GM12891 (cell line): ENCODE measurements around the gene NEDD8.
"Not testable (repeated sequence)": the region's sequence is repeated elsewhere in the genome, so short reads cannot be mapped to it uniquely, and the experiment has no call there.

Experiments used
- POLR2A ChIP-seq: IDR thresholded peaks from 2 replicates; pipeline ENCODE4 v1.6.1; 2011; ENCODE audit warnings: low read depth, low read length, control low read depth
- POLR2AphosphoS5 ChIP-seq: IDR thresholded peaks from 2 replicates; pipeline ENCODE4 v1.6.1; 2011; ENCODE audit warnings: low read depth, low read length, control low read depth
- SPI1 ChIP-seq: IDR thresholded peaks from 2 replicates; pipeline ENCODE4 v1.6.1; 2011; ENCODE audit warnings: low read depth, low read length, control low read depth
- TAF1 ChIP-seq: IDR thresholded peaks from 2 replicates; pipeline ENCODE4 v1.6.1; 2011; ENCODE audit warnings: low read depth, low read length, control low read depth

DNA sequence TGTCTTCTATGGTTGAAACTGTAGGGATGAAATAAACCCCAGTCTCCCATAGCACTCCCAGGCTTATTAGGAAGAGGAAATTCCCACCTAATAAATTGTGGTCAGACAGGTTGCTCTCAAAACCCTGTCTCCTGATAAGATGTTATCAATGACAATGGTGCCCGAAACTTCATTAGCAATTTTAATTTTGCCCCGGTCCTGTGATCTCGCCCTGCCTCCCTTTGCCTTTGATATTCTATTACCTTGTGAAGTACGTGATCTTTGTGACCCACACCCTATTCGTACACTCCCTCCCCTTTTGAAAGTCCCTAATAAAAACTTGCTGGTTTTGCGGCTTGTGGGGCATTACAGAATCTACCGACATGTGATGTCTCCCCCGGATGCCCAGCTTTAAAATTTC lies 29.6 kb downstream of the NEDD8 start:
- not testable (repeated sequence) for TF ChIP-seq POLR2A, POLR2AphosphoS5, TAF1, SPI1
